ENCODE results near the gene RPL5.
A peak's percentile ranks its signal among the peaks of the same experiment; 100 is the strongest.

The RPL5 gene

DNA sequence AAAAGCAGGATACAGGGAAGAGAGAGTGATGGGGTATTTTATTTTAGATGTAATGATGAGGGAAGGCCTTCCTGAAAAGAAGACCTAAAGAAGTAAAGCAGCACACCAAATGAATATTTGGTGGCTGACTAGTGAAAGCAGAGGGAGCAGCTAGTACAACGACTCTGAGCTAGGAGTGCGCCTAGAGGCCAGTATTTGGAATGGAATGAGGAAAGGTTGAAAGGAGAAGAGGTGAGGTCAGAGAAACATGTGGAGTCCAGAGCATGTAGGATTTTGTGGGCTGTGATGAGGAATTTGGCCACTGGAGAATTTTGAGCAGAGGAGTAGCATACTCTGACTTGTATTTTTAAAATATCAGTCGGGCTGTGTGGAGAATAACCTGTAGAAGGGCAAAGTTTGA lies 11.8 kb upstream of the RPL5 start:
- no peak for DNase-seq (ENCODE audit: low read depth)

DNA sequence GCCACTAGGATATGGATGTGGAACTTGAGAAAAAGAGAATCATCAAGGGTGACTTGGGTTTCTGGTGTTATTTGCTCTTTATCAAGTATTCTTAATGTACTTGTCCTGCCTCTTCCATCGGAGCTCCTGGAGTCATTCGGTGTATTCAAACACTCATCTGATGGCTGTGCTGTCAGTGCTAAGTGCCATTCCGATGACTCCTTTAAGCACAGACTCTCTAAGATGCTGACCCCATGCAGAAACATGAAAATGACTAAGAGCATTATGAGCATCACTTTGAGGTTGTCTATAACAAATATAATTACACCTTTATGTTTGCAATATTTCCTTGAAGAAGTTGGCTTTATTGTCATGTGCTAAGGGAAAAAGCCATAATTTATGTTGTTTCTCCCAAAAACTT lies 11.3 kb upstream of the RPL5 start:
- no peak for DNase-seq (ENCODE audit: low read depth)

DNA sequence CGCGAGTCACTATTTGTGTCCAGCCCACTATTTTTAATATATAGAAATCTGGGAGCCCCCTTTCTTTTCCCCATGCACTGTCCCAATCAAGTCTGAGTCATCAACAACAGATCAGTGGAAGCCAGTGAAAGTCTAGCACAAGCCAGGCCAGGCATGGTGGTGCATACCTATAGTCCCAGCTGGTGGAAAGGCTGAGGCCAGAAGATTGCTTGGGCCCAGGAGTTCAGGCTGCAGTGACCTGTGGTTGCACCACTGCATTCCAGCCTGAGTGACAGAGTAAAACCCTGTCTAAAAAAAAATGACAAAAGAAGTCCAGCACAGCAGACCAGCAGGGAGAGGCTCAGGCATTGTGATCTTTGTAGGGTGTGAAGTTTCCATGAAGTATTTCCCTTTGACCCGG lies 9.0 kb upstream of the RPL5 start:
- peak; percentile 66 for DNase-seq (ENCODE audit: low read depth)

DNA sequence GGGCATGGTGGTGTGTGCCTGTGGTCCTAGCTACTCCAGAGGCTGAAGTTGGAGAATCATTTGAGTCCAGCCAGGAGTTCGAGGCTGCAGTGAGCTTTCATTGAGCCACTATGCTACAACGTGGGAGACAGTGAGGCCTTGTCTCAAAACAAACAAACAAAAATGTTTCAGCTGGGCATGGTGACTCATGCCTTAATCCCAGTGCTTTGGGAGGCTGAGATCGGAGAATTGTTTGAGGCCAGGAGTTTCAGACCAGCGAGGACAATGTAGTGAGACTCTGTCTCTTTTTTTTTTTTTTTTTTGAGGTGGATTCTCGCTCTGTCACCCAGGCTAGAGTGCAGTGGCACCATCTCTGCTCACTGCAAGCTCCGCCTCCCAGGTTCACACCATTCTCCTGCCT lies 5.0 kb upstream of the RPL5 start:
- no peak for DNase-seq (ENCODE audit: low read depth)

DNA sequence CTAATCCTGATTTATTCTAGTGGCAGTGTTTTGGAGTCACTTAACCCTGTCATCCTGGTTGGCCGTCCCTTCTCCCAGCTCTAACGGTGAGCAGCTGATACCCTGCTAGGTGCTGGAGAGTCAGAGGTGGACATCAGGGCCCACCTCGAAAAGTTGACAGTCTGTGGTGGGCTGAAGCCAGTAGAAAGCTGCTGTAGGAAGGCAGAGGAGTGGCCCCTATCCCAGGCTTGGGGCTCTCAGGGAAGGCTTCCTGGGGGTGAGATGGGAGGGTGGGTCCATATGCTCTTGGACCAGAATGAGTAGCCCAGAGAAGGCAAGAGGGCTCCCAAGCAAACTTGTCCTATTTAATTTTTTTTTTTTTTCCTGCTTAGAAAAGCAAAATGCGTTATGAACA lies 475 bp upstream of the RPL5 start:
- no peak for DNase-seq (ENCODE audit: low read depth)

DNA sequence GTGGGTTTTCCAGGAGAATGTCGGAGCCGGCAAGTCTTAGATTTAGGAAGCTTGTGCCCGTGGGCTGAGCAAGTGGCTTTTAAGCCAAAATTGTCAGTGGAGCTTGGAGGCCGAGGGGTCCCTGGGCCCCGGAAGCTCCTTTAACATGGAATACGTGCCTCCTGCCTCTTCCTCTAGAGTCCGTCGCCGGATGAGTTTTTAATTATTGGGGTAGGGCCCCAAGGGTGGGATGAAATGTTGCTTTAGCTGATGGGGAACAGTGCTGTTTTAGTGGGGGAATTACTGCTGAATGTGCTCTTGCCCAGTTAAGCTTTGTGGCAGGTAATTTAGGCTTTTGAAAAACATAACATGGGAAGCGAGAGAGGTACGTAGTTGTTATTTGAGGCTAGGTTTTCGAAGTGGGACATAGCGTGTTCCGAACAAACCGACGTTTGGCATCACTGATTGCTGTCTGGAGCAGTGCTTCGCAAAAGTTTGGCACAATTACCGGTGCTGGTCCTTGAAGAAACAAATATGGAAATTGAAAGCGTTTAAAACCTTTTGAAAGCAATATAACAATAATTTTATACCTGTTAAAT lies 786 bp downstream of the RPL5 start:
- no peak for DNase-seq (ENCODE audit: low read depth)

DNA sequence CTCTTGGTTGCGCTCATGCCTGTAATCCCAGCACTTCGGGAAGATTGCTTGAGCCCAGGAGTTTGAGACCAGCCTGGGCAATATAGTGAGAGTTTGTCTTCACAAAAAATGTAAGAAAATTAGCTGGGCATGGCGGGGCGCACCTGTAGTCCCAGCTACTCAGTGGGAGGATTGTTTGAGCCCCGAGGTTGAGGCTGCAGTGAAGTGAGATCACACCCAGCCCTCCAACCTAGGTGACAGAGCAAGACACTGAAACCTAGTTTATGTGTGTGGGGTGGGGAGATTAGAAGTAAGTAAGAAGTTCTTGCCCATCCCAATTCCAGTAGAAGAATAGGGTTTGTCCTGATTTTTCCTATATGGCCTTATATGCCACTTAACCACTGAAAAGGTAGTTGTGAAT lies 2.0 kb downstream of the RPL5 start:
- DNase-seq (ENCODE audit: low read depth), result no peak

DNA sequence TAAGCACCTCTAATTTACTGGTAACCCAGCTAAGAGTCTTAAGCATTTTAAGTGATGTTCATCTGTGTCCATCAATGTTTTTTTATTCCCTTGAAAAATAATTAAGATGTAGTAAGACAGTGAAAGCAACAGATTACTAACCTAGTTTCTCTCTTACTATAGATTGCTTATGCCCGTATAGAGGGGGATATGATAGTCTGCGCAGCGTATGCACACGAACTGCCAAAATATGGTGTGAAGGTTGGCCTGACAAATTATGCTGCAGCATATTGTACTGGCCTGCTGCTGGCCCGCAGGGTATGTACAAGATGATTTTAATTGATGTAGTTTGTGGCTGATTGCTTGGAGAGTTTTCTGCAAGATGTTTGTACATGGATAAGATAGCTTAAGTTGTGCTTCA lies 2.8 kb downstream of the RPL5 start:
- DNase-seq (ENCODE audit: low read depth), result no peak

DNA sequence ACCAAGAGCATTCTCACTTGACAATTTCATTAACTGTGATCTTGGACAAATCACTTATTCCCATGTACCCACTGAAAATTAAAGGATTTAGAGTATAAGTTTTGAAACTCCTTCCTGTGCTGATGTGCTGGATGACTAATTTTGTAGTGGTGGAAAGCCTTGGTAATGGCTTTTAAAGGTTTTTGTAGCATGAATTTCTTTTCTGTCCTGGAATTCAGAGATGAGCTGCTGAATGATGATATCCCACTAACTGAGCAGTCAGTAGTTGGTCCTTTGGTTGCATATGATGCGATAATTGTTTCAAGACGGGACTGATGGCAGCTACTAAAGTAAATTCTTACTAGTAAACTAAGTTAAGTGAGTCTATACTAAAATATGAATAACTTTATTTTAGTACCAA lies 5.2 kb downstream of the RPL5 start:
- no peak for DNase-seq (ENCODE audit: low read depth)

DNA sequence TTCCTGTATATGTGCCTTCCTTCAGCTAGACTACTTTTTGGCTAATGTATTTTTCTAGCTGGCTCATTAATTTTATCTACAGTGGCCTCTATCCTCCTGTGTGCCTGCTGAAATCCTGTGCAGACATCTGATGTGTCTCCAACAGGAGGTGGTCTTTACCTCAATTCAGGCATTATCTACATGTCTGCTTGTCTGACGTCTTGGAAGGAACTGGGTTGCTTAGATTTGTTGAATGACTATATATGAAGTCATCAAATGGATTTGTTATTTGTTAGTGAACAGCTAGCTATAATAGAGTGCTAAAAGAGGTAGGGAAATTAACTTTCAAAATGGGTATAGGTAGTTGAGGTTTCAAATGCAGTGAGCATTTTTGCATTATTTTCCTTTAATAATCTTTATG lies 6.7 kb downstream of the RPL5 start:
- no peak for DNase-seq (ENCODE audit: low read depth)

DNA sequence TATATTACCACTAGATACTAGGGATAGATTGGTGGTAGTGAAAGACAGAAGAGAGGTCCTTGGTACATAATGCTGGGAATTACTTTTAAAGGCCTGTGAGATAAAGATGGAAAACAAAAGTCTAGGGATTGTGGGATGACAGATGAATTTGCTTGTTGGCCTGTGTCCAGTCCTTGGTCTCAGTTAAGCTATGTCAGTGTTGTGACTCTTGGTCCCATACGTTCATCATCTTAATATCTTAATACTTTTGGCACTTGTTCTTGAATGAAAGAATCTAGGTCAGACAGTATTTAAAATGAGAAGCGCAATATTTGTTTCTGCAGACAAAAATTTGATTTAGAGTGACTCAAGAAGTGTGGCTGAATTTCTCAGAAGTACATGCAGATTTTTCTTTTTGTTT lies 7.6 kb downstream of the RPL5 start:
- DNase-seq (ENCODE audit: low read depth), result no peak

DNA sequence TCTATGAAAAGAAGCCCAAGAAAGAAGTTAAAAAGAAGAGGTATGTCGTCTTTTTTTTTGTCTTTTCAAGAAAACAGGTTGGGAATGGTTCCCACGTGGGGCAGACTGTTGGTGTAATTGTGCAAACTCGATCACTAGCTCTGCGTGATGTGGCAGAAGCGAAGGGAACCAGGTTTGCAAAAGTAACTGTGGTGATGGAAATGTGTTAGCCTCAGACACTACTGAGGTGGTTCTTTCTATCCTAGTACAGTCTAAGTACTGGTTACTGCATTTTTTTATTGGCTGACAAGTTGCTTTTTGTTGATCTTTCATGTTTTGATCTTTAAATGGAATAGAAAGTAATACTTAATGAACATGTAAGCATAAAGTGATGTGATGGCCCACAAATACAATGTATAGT lies 8.8 kb downstream of the RPL5 start:
- no peak for DNase-seq (ENCODE audit: low read depth)

DNA sequence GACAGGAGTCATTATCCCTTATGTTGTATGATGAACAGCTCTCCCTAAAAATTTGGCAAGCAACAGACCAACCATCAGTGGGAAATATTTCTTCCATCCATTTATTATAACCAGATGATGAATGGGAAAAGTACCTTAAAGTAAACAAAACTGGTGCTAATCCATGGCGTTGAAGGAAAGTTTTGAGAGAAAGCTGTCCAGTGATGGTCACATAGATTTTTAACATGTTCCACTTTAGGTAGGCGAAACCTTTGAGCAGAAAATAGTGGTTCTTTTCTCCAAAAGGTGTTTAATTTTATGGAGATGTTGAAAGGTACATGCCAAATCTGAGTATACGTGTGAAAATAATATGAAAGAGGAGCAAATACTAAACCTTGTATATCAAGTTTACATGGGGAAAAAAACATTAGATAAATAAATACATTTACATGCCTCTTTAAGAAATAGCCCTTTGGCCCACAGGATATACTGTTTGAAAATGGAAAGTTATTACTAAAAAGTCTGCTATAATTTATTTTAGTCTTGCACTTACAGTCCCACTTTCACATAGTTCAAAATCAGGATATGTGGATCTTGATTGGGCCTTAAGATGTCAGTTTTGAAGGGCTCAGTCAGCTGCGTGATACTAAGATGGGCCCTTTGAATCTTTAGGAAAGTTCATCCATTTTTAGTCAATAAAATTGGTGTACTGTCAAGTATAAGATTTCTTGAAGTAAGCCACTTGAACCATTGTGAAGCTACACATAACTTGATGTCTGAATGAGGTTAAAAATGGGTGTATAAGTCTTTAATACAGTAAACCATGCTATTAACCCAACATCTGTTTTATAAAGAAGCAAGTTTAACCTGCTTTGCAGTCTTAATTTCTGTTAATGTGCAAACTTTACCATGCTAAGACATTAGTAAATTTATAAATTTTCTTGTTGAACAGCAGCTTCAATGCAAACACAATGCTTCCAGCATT lies 10.5 kb downstream of the RPL5 start:
- no peak for DNase-seq (ENCODE audit: low read depth)

DNA sequence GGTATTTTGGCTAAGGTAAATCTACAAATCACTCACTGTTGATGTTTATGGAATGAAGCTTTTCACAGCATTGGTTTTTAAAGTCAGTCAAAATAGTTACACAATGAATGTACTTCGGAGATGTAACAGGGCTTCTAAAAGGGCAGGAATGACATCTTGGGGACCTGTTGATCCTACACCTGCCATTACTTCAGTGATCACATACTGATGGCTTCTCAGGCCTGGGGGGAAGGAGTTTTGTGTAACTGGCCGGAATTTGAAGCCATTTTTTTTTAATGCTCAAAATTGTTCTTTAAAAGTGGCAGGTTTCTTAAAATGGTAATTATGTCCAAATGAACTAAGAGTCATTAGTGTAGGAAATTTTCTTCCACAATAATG lies 11.2 kb downstream of the RPL5 start:
- no peak for DNase-seq (ENCODE audit: low read depth)

DNA sequence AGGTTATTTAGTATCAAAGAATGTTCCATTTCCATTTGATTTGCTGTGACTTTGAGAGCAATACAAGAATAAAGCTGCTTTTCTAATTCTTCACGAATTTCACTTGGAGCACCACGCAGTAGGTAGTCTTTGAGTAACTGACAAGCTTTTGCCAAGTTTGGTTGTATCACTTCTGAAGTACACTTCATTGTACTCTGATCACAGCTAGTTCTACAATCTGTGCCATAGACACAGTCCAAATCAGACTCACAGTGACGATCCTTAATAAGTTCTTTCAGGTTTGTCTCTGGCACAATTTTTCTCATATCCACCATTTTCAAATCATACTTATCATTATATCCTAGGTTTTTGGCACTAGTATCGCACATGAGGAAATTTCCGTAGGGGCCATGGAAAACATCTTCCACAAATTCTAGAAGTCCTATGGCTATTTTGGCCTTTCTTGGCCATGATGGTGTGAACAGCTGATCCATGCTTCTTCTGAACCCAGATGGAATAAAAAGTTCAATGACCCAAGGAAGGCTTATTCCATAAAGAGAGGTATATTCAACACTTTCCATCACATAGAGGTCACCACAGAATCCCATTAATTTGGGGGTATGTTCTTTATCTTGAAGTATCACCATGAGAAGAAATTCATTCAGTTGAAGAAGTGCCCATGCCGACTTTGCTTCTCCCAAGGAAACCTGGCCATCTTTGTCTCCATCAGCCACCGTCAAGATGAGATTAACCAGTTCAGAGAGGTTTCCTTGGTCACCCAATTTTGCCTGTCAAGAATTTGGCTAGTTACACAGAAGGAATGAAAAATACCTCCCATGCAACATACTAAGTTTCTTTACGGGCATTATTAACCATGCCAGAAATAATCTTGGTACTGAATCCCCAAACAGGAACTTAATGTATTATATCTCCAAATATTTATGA lies 11.9 kb downstream of the RPL5 start:
- no peak for DNase-seq (ENCODE audit: low read depth)

DNA sequence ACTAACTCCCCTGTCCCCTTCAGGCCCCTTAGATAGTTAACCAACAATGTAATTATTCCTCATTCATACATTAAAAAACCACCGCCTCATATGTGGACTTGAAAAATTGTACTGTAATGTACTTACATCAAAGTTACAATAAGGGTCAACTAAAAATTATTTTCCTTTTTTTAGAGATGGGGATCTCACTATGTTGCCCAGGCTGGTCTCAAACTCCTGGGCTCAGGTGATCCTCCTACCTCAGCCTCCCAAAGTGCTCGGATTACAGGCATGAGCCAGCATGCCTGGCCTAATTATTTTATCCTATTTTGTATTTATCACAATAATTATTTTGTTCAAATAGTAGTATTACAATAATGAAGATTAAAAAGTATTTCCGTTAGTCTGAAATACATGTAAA lies 12.6 kb downstream of the RPL5 start:
- DNase-seq (ENCODE audit: low read depth), result no peak

DNA sequence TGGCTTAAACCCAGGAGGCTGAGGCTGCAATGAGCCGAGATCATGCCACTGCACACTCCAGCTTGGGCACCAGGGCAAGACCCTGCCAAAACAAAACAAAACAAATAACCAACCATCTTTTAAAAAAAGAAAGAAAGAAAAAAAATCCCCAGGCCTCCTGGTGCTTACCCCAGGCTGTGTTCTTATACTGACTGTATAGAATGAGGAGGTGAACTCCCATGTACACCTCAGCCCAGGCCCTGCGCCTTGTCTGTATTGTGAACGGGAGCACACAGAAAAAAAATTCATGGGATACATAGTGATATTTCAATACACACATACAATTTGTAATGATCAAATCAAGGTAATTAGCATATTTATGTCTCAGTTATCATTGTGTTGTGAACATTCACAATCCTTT lies 14.1 kb downstream of the RPL5 start:
- no peak for DNase-seq (ENCODE audit: low read depth)

DNA sequence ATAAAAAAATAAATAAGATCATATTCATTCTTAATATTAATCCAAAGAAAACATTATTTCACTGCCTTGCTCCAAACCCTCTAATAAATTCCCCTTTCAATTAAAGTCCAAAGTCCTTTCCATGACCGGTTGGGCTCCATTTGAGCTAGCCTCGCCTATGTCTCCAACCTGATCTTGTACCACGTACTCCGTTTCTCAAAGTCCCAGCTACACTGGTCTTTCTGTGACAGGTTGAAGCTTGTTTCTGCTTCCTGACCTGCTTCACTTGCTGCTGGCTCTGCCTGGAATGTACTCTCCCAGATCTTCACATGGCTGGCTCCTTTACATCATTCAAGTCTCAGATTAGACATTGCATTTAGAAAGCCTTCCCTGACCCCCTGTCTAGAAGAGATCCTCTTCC lies 16.4 kb downstream of the RPL5 start:
- no peak for DNase-seq (ENCODE audit: low read depth)

DNA sequence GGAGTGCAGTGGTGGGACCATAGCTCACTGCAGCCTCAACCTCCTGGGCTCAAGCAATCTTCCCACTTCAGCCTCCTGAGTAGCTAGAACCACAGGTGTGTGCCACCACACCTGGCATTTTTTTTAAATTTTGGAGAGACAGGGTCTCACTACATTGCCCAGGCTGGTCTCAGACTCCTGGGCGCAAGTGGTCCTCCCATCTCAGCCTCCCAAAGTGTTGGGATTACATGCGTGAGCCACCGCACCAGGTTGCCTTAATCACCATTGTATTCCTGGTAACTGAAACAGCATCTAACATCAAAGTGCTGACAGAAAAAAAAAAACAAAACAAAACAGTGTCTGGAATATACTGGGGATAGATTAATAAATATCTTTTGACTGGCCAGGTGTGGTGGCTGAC lies 18.2 kb downstream of the RPL5 start:
- no peak for DNase-seq (ENCODE audit: low read depth)

DNA sequence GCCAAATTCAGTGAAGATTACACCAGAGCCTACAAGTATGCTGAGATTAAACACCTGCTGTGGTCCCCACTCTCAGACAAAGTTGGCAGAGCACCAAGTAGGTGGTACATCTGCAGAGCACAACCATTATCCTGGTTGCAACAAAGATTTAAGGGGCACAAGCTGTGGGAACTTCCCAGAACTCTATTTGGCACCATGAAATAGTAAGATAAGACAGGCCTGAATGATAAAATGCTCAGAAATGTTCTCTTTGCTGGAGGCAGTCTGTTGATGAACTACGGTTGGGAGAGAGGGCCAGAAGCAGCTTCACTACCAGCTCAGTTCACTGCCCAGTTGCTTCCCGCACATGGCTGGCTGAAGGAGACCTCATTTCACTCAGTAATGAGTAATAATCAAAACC lies 19.9 kb downstream of the RPL5 start:
- no peak for DNase-seq (ENCODE audit: low read depth)

DNA sequence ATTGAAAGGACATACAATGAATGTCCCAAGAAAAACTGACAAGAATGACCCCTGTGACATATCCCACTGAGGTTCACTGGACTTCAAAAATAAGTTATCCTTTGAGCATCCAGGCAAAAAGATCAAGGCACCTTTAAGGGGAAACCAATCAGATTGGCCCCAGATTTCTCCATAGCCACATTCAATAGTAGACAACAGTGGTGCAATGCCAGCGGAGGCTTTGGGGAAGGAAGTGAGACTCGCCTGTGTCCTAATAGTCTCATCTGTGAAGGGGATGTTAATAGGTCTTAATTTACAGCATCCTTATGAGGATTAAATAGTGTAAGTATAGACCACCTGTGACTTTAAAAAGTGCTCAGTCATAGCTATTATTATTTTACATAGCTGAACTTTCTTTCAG lies 21.5 kb downstream of the RPL5 start:
- DNase-seq (ENCODE audit: low read depth), result no peak

DNA sequence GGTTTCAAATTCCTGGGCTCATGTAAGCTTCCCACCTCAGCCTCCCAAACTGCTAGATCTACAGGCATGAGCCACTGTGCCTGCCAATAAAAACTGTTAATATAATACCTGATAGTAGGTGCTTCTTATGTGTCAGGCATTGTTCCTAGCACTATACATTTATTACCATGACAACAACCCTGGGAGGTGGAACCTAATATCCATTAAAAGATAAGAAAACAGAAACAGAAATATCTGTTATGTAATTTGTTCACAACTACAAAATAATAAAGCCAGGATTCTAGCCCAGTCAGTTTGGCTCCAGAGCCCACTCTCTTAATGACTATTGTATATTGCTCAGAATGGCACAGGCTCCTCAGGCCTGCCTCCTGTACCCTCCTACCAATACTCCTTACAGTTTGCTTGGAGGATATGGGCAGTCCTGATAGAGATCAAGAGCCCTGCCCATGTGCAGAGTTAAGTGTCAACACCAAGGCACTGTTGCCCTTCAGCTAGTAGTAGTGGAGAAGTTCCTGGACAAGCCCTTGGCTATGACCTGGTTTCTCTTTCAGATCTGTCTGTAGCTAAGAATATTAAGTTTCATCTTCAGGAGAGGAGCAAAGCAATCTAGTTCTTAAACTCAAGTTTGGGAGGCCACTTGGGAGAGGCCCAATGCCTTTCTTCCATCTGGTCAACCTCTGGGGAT lies 22.4 kb downstream of the RPL5 start:
- DNase-seq (ENCODE audit: low read depth), result no peak

Data from HS-27A (cell line).